PFSK-1 (cell line): Measurements from ENCODE around the gene COMMD4.

Experiments used
- POLR2AphosphoS5 ChIP-seq: IDR thresholded peaks from 2 replicates; pipeline ENCODE4 v1.6.1; 2012; ENCODE audit warnings: low read depth, mild to moderate bottlenecking, control low read depth, low read length, moderate library complexity
- REST ChIP-seq, 2 experiments: IDR thresholded peaks; 2 replicates each; pipeline versions ENCODE4 v1.6.1 to v1.8.0; 2011 to 2012; ENCODE audit warnings: low read depth in 2 of 2, low read length in 2 of 2, control low read depth in 1 of 2, inconsistent platforms in 1 of 2, mild to moderate bottlenecking in 1 of 2, moderate library complexity in 1 of 2; ENCODE audit not compliant: insufficient read depth in 1 of 2
- SIN3A ChIP-seq: IDR thresholded peaks from 2 replicates; pipeline ENCODE4 v1.6.1; 2012; ENCODE audit warnings: mild to moderate bottlenecking, low read length, moderate library complexity, borderline replicate concordance; ENCODE audit not compliant: insufficient read depth
- TAF1 ChIP-seq: IDR thresholded peaks from 2 replicates; pipeline ENCODE4 v1.6.1; 2012; ENCODE audit warnings: low read length, control low read depth, borderline replicate concordance; ENCODE audit not compliant: insufficient read depth

GRCh38 chr15:75367006-75367405, 31.1 kb downstream of the COMMD4 start:
- TF ChIP-seq SIN3A, result no peak
- TF ChIP-seq REST (IDR thresholded peaks at IDR 0.05; ENCODE audit: insufficient read depth in 1 of 2, low read depth in 2 of 2, low read length in 2 of 2), result no peak
- TF ChIP-seq POLR2AphosphoS5, result no peak
- TF ChIP-seq TAF1, result no peak
